Stimulated activated CD8-positive, alpha-beta memory T cell treated with anti-CD3 and anti-CD28 coated beads, Interleukin-4, amount 100 ng/mL, for 1 hour (primary cell): ENCODE measurements around the gene PDE4D.

Experiments
- DNase-seq, 2 donors: peaks; one replicate each; pipeline ENCODE4 v3.0.0-alpha.2; 2020; ENCODE audit warnings: low read depth in 2 of 2, low spot score in 1 of 2

The PDE4D gene

GRCh38 chr5:59099270-59099994, 794.1 kb downstream of the PDE4D start:
- DNase-seq = no peak

DNA sequence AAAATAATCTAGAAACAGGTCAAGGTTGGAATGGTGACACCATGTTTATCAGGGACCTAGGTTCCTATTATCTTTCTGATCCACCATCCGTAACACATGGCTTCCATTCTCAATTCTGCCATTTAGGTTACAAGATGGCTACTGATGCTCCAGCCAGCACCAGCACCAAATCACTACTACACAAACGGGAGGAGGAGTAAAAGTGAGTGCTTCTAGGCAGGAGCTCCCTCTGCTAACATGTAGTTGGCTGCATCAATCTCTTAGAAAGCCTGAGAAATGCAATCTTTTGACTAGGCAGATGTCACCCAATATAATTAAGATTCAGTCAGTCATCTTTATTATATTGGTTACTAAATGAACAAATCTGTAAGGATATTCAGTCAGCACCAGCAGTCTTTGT, 794.8 kb downstream of the PDE4D start:
- no peak for DNase-seq

DNA sequence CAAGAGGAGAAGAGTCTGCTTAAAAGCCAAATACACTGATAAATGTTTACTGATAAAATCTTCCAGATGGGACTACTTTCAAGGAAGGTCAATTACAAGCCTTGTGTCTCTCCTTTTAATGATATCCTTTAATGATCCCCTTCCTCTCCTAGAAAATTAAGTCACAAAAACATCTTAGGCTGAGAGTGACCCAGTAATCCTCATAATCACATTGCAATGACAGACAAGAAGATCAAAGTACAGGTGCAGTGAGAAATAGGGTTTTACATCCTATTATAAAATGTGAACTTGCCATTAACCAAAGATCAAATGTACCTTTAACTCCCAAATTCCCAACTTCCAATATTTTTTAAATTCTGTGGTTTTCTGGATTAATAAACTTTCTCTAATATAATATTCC, 795.8 kb downstream of the PDE4D start:
- no peak for DNase-seq

GRCh38 chr5:59097116-59097515, 796.4 kb downstream of the PDE4D start:
- DNase-seq = no peak

DNA sequence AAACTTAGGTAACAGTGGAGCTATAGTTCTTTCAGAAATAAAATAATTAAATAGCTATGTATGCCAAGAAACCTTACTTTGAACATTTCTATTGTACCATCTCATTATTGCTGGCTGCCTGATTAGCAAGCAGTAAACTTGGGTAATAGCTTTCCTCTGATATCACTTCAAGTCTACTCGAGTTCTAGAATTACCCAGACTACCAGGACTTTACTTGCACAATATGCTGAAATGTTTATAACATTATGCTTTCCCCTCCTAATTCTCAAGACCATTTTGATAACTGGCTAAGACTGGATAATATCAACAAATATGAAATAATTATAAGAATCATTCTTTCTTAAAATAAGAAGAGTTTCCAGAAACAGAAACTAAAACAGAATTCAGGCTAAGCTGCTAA, 798.0 kb downstream of the PDE4D start:
- DNase-seq = no peak

- DNase-seq = no peak
These were observed 798.7 kb downstream of the PDE4D start for GRCh38 chr5:59094864-59095263.

DNA sequence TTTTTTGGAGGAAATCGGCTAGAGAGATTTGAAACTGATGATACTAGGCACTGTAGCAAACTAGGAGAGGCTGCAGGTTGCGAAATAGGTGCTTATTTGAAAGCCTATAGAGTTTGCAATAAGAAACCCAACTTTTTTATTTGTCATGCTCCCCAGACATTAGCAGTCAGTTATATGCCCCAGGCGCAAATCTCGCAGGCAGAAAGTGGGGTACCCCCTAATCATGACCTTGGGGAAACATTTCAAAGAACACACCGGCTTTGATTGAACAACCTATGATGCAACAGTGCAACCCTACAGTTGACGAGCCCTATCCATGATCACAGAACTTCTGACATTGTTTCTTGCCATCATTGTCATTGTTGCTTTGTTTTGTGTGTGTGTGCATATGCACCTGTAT, 800.2 kb downstream of the PDE4D start:
- DNase-seq = no peak

DNA sequence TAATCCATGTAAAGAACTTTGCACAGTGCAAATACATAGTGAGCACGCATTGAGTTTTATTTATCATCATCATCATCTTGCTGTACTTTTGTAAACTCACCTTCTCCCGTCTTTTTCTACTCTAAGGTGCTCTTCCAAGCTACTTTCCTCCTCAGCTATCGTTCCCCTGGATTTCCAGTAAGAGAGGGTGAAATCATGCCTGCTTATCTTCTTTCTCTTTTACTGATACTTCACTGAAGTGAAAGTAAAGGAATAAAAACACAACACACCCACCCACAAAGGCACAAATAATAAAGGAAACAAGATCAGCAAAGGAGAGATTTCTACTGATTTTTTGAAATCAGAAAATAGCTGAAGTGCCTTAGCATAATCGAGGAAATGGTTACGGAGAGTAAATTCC, 800.8 kb downstream of the PDE4D start:
- no peak for DNase-seq

DNA sequence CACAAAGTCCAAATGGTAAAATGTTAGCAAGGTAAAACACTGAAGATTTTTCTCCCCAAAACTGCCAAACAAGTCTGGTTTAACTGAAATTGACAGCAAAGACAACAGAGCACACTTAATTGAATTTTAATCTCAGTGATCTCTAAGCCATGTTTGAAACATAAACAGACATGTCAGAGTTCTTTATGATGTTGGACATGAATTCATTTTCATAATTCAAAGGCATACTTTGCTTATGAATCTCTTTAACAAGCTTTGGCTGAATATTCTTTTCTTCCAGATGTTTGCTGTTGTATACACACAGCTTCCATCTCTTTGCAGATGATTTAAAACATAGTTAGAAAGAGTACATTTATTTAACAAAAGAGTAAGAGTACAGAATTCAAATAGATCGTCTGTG, 801.6 kb downstream of the PDE4D start:
- DNase-seq = no peak

DNA sequence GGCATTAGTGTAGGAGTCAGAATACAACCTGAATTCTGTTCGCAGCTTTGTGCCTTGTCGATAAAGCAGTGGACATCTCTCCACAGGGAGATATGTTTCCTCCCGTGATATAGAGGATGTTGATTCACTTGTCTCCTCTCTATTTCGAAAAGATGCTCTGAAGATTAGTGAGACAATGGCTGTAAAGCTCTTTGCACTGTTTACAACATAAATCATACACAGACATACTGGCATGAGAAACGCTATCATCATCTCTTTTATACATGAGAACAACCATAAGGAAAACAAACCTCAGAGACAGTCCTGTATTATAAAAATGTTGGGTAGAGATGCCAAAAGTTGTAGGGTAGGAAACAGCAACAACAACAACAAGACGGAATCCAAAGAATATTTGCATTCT, 803.2 kb downstream of the PDE4D start:
- DNase-seq = no peak

DNA sequence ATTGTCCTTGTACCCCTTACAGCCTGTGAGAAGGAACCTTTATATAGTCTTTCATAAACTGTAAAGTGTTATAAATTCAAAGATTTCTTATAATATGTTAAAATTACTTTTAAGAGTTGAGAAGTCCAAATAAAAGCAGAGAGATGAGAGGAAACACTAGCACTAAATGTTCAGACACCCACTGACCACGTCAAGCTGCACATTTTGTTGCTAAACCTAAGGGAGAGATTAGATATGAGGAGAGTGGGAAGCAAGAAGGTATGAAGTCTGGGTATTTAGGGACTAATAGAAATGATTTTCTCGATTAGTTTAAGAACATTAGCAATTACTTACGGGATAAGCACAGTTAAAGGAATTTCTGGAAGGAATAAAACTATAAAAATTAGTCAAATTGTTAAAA, 803.8 kb downstream of the PDE4D start:
- DNase-seq = no peak

- DNase-seq = no peak
These were observed 805.0 kb downstream of the PDE4D start for GRCh38 chr5:59088546-59088945.

DNA sequence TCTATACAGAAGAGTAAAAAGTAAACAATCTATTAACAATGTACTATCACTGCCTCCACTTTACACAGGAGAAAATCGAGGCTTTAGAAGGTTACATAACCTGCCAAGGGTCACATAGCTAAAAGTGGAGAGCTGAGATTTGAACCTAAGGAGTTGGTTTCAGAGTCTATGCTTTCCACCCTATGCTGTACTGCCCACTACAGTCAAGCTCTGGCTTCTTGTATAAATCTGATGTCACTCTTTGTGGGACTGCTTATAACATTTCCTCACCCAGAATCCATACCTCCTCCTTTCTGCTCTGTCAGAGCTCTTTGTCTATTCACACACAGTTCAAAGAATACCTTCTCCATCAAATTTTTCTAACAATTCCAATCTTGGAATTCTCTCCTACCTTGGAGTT, 807.5 kb downstream of the PDE4D start:
- DNase-seq = no peak

GRCh38 chr5:59081693-59082092, 811.8 kb downstream of the PDE4D start:
- DNase-seq = no peak

- no peak for DNase-seq
These were observed 813.6 kb downstream of the PDE4D start for GRCh38 chr5:59079622-59080620.

GRCh38 chr5:59071755-59072549, 821.6 kb downstream of the PDE4D start:
- no peak for DNase-seq

DNA sequence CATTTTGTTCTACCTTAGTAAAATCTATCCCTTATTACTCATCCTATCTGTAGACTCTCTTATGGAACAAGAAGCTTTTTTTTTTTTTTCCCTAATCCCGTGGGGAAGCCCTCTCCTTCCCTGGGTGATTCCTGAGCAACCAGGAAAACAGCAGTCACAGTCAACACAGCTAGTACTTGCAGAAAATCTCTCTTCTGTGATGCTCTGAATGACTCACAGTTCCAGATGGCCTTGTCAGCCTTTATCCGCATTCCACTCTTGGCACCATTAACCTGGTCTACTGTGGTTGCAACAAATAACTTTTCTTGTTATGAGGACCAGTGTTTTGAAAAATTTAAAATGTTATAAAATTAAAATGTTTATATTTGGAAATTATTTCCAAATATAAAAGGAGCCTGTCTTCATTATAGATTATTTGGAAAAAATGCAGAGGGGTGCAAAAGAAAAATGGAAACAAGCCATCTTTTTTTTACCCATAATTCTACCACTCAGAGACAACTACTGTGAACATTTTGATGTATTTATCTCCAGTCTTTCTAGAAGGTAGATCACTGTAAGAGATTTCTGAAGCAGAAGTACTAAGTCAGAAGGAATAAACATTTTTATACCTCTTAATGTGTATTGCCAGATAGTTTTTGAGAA, 824.0 kb downstream of the PDE4D start:
- DNase-seq = no peak

DNA sequence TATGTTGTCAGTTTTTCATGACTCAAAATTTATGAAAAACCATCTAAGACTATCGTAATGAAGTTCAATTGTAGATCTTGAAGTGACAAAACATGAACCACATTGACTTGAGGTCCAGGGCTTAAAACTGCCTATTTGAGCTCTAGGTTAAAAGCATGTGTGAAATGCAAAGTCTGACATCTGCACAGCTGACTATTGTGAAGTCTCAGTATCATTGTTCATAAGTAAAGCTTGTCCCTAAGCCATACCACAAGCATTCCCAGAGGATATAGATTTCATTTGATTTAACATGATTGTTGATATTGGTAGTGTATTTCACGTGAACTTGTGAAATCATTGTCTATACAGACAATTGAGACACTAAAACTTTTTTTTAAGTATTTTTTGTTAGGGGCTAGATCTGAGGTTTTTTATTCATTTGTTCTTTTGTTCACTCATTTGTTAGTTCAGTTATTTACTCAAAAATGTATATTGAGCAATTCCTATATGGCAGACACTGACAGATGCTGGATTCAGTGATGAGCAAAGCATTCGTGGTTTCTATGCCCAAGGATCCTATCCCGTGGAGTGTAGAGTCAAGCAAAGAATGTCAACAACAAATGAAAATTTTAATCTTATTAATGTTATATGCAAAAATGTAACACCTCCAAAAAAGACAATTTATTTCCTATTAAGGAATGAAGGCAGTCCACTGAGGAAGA, 825.4 kb downstream of the PDE4D start:
- no peak for DNase-seq

DNA sequence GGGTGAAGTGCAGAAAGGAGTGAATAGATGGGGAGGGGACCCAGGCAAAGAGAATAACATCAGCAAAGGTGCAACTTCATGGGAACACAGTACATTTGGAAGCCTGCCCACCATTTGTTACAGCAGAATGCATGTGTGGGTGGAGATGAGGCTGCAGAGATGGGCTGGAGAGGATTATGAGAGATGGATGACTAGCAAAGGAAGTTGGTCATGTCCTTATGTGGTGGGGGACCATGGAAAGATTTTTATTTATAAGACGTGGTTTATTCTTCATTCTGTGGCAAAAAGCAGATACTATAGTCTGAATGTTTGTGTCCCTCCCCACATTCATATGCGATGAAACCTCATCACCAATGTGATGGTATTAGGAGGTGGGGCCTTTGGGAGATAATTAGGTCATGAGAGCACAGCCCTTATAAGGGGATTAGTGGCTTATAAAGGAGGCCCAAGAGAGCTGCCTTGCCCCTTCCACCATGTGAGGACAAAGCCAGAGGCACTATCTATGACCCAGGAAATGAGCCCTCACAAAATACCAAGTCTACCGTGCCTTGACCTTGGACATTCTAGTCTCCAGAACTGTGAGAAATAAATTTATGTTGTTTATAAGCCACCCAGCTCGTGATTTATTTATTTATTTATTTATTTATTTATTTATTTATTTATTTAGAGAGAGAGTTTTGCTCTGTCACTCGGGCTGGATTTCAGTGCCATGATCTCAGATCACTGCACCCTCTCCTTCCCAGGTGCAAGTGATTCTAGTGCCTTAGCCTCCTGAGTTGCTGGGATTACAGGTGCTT, 827.0 kb downstream of the PDE4D start:
- DNase-seq = no peak

GRCh38 chr5:59065554-59065953, 828.0 kb downstream of the PDE4D start:
- no peak for DNase-seq
